GM12878 (cell line): ENCODE data around the gene CTIF. TPM values are rescaled to one million over a fixed set of nuclear protein-coding genes. Genes with fewer than 3 reads are reported as not detected.

ENCODE experiments used
- BCL11A ChIP-seq: IDR thresholded peaks from 2 replicates; pipeline ENCODE4 v1.6.1; 2011; ENCODE audit warnings: low read depth, low read length
- CBX5 ChIP-seq: sonication (generic); IDR thresholded peaks from 2 replicates; pipeline ENCODE4 v1.6.1; 2016; ENCODE audit warnings: low read depth, moderate library complexity, mild to moderate bottlenecking, inconsistent platforms
- CHD2 ChIP-seq: IDR thresholded peaks from 2 replicates; pipeline ENCODE4 v1.6.1; 2011; ENCODE audit warnings: low read depth, low read length, improper control_type of control experiment, borderline replicate concordance
- EED ChIP-seq: sonication (generic); IDR thresholded peaks from 2 replicates; pipeline ENCODE4 v1.6.1; 2016; ENCODE audit warnings: antibody characterized with exemption, low read depth
- FOXK2 ChIP-seq: fragments of 450-650 bp; IDR thresholded peaks from 2 replicates; pipeline ENCODE4 v1.6.1; 2017; ENCODE audit warnings: mild to moderate bottlenecking, moderate library complexity
- IKZF2 ChIP-seq, 2 experiments: fragments of 450-650 bp; IDR thresholded peaks; 2 replicates each; pipeline ENCODE4 v1.6.1; 2017; ENCODE audit warnings: mild to moderate bottlenecking in 2 of 2, moderate library complexity in 2 of 2
- KLF5 ChIP-seq: fragments of 450-650 bp; IDR thresholded peaks from 2 replicates; pipeline ENCODE4 v1.6.1; 2014; ENCODE audit warnings: mild to moderate bottlenecking; ENCODE audit not compliant: partially characterized antibody
- LARP7 ChIP-seq: fragments of 450-650 bp; IDR thresholded peaks from 2 replicates; pipeline ENCODE4 v1.6.1; 2017; ENCODE audit warnings: mild to moderate bottlenecking
- MTA3 ChIP-seq: IDR thresholded peaks from 2 replicates; pipeline ENCODE4 v1.6.1; 2012; ENCODE audit warnings: low read length, inconsistent platforms, borderline replicate concordance
- NR2C2 ChIP-seq: IDR thresholded peaks from 2 replicates; pipeline ENCODE4 v1.6.1; 2011; ENCODE audit warnings: borderline replicate concordance, low read depth; ENCODE audit not compliant: control insufficient read depth, insufficient read length
- POLR2A ChIP-seq: IDR thresholded peaks from 2 replicates; pipeline ENCODE4 v1.6.1; 2011; ENCODE audit warnings: low read depth, mild to moderate bottlenecking, low read length
- SIN3A ChIP-seq: IDR thresholded peaks from 2 replicates; pipeline ENCODE4 v1.6.1; 2012; ENCODE audit warnings: low read depth, low read length, improper control_type of control experiment
- SMC3 ChIP-seq: IDR thresholded peaks from 2 replicates; pipeline ENCODE4 v1.6.1; 2011; ENCODE audit warnings: low read length, improper control_type of control experiment, borderline replicate concordance
- SREBF1 ChIP-seq: IDR thresholded peaks from 2 replicates; pipeline ENCODE4 v1.6.1; 2012; ENCODE audit warnings: mild to moderate bottlenecking, low read length
- SRF ChIP-seq, 2 experiments: IDR thresholded peaks; 2 replicates each; pipeline ENCODE4 v1.6.1; 2011; ENCODE audit warnings: low read depth in 2 of 2, low read length in 2 of 2, mild to moderate bottlenecking in 1 of 2, moderate library complexity in 1 of 2
- STAT3 ChIP-seq: IDR thresholded peaks from 2 replicates; pipeline ENCODE4 v1.6.1; 2011; ENCODE audit warnings: low read depth, low read length, improper control_type of control experiment
- TCF3 ChIP-seq: IDR thresholded peaks from 2 replicates; pipeline ENCODE4 v1.6.1; 2012; ENCODE audit warnings: low read depth, mild to moderate bottlenecking, low read length, borderline replicate concordance; ENCODE audit not compliant: insufficient read depth
- ZBED1 ChIP-seq: IDR thresholded peaks from 2 replicates; pipeline ENCODE4 v1.6.1; 2016; ENCODE audit warnings: borderline replicate concordance
- ZNF622 ChIP-seq: fragments of 450-650 bp; IDR thresholded peaks from 2 replicates; pipeline ENCODE4 v1.6.1; 2017; ENCODE audit warnings: mild to moderate bottlenecking, inconsistent platforms
- ZSCAN29 ChIP-seq: fragments of 450-650 bp; IDR thresholded peaks from 2 replicates; pipeline ENCODE4 v1.6.1; 2017; ENCODE audit warnings: mild to moderate bottlenecking, moderate library complexity
- polyA plus RNA-seq, 11 experiments: library from polyadenylated mRNA; depleted of rRNA in 4 of 11; unstranded in 6 of 11; stranded (reverse) in 5 of 11; fragments of >200 nt; fragmentation: Nextera tagmentation in 4 of 11; fragmentation: Illumina TruSeq in 1 of 11; extraction: Ambion mirVana in 4 of 11; extraction: Trizol in 1 of 11; gene quantifications; 1 replicate in 1 of 11; 2 replicates in 10 of 11; pipeline versions ENCODE4 v1.2.1 to v1.2.3, GENCODE V29; 2011 to 2016; ENCODE audit warnings: inconsistent platforms in 2 of 11, missing spikeins in 2 of 11, low read depth in 1 of 11
- total RNA-seq, 4 experiments: library from RNA; depleted of rRNA in 3 of 4; stranded (reverse); fragments of >200 nt in 3 of 4; fragmentation: Illumina TruSeq in 1 of 4; extraction: Trizol in 1 of 4; gene quantifications; 2 replicates each; pipeline versions ENCODE4 v1.2.1 to v1.2.3, GENCODE V29; 2013 to 2021
- TF ChIP-seq, protein P1 (sequence below): fragments of 450-650 bp; IDR thresholded peaks from 2 replicates; pipeline ENCODE4 v1.6.1; 2016; ENCODE audit warnings: mild to moderate bottlenecking, moderate library complexity, borderline replicate concordance
- TF ChIP-seq, protein P2 (sequence below): IDR thresholded peaks from 2 replicates; pipeline ENCODE4 v1.6.1; 2012; ENCODE audit warnings: low read depth, low read length, improper control_type of control experiment
- TF ChIP-seq, protein P3 (sequence below): IDR thresholded peaks from 2 replicates; pipeline ENCODE4 v1.6.1; 2012; ENCODE audit warnings: low read depth, low read length, improper control_type of control experiment
- TF ChIP-seq, protein P4 (sequence below): fragments of 450-650 bp; conservative IDR thresholded peaks from 2 replicates; pipeline ENCODE4 v1.6.1; 2017; ENCODE audit warnings: mild to moderate bottlenecking, moderate library complexity

Gene CTIF
- total and polyA plus RNA-seq, 10 of the 15 experiments (the other 5 are each of a cell fraction or from before 2014, with no cell fraction given) = 0.06 to 11.6 (median 2.5) TPM

DNA sequence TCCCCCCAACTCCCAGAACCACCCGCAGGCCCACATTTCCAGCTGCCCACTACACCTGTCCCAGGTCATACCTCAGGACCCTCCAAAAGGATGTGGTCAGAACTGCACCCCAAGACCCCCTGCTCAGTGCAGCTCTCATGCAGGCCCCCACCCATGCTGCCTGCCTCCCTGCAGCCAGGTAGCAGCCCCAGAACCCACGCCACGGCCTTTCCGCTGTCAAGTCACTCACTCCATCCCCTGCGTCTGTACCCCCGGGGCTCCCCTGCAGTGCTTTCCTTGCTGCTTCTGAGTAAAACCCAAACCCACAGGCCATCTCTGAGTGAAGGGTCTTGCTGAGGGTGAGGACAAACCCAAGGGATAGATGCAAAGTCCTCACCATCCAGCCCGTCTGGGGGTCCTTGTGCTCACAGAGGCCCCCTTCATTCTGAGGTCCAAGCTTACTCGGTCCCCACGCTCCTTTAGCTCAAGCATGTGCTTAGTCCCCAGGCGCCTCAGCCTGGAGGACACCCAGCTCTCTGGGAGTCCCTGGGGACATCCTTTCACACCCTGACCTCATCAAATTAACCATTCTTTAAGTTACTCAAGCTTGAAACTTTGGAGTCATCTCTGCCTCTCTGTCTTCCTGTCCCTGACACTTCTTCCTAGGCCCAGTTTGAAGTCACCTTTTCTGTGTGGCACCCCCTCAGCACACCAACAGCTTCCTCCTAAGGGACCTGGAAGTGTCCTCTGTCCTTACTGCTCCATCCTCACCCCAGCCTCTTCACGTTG, 281.8 kb downstream of the CTIF start (continued):
- TF ChIP-seq SRF (IDR thresholded peaks at IDR 0.05; ENCODE audit: low read depth in 2 of 2, low read length in 2 of 2) (no peak), BCL11A (peak; percentile 95), MTA3 (peak; percentile 81), ZNF622 (no peak), ZSCAN29 (no peak), KLF5 (no peak), TCF3 (no peak), NR2C2 (no peak), SREBF1 (no peak), CBX5 (no peak), LARP7 (no peak; the same call in 1 of the 2 replicates), FOXK2 (no peak), CHD2 (0 out of 2 replicates have a peak, but pooled peaks have one; percentile 23), ZBED1 (peak; percentile 94; the same call in 1 of the 2 replicates), STAT3 (no peak), IKZF2 (IDR thresholded peaks at IDR 0.05) (peak; percentile 95), SIN3A (no peak), EED (peak; percentile 88), POLR2A (no peak), SMC3 (no peak)
- TF ChIP-seq, protein P1, sequence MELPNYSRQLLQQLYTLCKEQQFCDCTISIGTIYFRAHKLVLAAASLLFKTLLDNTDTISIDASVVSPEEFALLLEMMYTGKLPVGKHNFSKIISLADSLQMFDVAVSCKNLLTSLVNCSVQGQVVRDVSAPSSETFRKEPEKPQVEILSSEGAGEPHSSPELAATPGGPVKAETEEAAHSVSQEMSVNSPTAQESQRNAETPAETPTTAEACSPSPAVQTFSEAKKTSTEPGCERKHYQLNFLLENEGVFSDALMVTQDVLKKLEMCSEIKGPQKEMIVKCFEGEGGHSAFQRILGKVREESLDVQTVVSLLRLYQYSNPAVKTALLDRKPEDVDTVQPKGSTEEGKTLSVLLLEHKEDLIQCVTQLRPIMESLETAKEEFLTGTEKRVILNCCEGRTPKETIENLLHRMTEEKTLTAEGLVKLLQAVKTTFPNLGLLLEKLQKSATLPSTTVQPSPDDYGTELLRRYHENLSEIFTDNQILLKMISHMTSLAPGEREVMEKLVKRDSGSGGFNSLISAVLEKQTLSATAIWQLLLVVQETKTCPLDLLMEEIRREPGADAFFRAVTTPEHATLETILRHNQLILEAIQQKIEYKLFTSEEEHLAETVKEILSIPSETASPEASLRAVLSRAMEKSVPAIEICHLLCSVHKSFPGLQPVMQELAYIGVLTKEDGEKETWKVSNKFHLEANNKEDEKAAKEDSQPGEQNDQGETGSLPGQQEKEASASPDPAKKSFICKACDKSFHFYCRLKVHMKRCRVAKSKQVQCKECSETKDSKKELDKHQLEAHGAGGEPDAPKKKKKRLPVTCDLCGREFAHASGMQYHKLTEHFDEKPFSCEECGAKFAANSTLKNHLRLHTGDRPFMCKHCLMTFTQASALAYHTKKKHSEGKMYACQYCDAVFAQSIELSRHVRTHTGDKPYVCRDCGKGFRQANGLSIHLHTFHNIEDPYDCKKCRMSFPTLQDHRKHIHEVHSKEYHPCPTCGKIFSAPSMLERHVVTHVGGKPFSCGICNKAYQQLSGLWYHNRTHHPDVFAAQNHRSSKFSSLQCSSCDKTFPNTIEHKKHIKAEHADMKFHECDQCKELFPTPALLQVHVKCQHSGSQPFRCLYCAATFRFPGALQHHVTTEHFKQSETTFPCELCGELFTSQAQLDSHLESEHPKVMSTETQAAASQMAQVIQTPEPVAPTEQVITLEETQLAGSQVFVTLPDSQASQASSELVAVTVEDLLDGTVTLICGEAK = no peak
- TF ChIP-seq, protein P2, sequence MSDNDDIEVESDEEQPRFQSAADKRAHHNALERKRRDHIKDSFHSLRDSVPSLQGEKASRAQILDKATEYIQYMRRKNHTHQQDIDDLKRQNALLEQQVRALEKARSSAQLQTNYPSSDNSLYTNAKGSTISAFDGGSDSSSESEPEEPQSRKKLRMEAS = no peak; the same call in 1 of the 2 replicates
- TF ChIP-seq, protein P3, sequence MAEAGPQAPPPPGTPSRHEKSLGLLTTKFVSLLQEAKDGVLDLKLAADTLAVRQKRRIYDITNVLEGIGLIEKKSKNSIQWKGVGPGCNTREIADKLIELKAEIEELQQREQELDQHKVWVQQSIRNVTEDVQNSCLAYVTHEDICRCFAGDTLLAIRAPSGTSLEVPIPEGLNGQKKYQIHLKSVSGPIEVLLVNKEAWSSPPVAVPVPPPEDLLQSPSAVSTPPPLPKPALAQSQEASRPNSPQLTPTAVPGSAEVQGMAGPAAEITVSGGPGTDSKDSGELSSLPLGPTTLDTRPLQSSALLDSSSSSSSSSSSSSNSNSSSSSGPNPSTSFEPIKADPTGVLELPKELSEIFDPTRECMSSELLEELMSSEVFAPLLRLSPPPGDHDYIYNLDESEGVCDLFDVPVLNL = 0 out of 2 replicates have a peak, but pooled peaks have one; percentile 23
- TF ChIP-seq, protein P4, sequence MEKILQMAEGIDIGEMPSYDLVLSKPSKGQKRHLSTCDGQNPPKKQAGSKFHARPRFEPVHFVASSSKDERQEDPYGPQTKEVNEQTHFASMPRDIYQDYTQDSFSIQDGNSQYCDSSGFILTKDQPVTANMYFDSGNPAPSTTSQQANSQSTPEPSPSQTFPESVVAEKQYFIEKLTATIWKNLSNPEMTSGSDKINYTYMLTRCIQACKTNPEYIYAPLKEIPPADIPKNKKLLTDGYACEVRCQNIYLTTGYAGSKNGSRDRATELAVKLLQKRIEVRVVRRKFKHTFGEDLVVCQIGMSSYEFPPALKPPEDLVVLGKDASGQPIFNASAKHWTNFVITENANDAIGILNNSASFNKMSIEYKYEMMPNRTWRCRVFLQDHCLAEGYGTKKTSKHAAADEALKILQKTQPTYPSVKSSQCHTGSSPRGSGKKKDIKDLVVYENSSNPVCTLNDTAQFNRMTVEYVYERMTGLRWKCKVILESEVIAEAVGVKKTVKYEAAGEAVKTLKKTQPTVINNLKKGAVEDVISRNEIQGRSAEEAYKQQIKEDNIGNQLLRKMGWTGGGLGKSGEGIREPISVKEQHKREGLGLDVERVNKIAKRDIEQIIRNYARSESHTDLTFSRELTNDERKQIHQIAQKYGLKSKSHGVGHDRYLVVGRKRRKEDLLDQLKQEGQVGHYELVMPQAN = peak; percentile 66
